ENCODE measurements around the gene ARFGEF2. TPM values are rescaled to one million over a fixed set of nuclear protein-coding genes. Genes with fewer than 3 reads are reported as not detected.
"Not testable (repeated sequence)": the region's sequence is repeated elsewhere in the genome, so short reads cannot be mapped to it uniquely, and the experiment has no call there.

ARFGEF2 gene
- polyA plus RNA-seq, 1 donor from 2014 or later, result 19.8 TPM

- not testable (repeated sequence) for H3K36me3 ChIP-seq (ENCODE audit: insufficient read depth, low read length); H4K20me1 ChIP-seq (ENCODE audit: insufficient read depth); H3K27me3 ChIP-seq (ENCODE audit: insufficient read depth, low read depth, low read length); H3K27ac ChIP-seq (ENCODE audit: low read length); H3K9me3 ChIP-seq (ENCODE audit: low read length); H3K79me2 ChIP-seq (replicated peaks; ENCODE audit: insufficient read depth, low read length); H3K4me3 ChIP-seq (ENCODE audit: low read length); H3F3A ChIP-seq (ENCODE audit: insufficient read depth, low read length, poor library complexity, severe bottlenecking); H2AFZ ChIP-seq (ENCODE audit: low read depth, low read length); H3K4me2 ChIP-seq (ENCODE audit: low read length); H3K9ac ChIP-seq (ENCODE audit: low read length); H3K9me2 ChIP-seq (ENCODE audit: insufficient read depth, low read length)
Observed at GRCh38 chr20:48888517-48888916, 33.0 kb upstream of the ARFGEF2 start.

DNA sequence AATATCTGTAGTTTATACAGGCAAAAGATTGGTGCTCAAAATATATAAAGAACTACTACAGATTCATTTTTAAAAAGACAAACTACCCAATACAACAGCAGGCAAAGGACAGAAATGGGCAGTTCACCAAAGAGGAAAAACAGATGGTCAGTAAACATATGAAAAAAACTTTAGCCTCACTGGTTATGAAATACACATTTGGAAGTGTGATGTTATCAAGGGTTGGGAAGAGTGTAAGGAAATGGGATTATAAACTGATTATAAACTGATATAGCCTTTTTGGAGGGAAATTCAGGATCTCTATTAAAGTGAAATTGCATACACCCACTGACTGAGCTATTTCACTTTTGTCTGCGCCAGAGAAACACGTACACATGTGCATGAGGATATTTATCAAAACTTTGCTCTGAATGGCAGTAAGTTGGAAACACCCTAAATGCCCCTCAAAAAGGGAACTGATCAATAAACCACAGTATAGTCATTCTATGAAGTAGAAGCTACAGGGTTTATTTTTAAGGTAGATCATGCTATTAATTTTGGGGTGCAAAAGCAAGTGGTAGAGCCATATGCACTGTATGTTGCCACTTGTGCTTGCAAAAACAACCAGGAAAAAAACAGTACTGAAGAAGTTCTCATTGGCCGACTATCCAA is 32.2 kb upstream of the ARFGEF2 start:
- Histone ChIP-seq H3K79me2 (replicated peaks; ENCODE audit: insufficient read depth, low read length) (no peaks in the 10 kb centered on the region), H3K9me2 (ENCODE audit: insufficient read depth, low read length) (no peaks in the 10 kb centered on the region), H3K9me3 (ENCODE audit: low read length) (no peaks in the 10 kb centered on the region), H2AFZ (ENCODE audit: low read depth, low read length) (no peak overlapping the region), H3K36me3 (ENCODE audit: insufficient read depth, low read length) (no peaks in the 10 kb centered on the region), H3F3A (ENCODE audit: insufficient read depth, low read length, poor library complexity, severe bottlenecking) (no peaks in the 10 kb centered on the region), H3K27ac (ENCODE audit: low read length) (no peak overlapping the region), H3K4me2 (ENCODE audit: low read length) (no peak overlapping the region), H4K20me1 (ENCODE audit: insufficient read depth) (no peaks in the 10 kb centered on the region), H3K9ac (ENCODE audit: low read length) (no peak overlapping the region), H3K27me3 (ENCODE audit: insufficient read depth, low read depth, low read length) (no peaks in the 10 kb centered on the region), H3K4me3 (ENCODE audit: low read length) (no peak overlapping the region)
- TF ChIP-seq, protein P1, sequence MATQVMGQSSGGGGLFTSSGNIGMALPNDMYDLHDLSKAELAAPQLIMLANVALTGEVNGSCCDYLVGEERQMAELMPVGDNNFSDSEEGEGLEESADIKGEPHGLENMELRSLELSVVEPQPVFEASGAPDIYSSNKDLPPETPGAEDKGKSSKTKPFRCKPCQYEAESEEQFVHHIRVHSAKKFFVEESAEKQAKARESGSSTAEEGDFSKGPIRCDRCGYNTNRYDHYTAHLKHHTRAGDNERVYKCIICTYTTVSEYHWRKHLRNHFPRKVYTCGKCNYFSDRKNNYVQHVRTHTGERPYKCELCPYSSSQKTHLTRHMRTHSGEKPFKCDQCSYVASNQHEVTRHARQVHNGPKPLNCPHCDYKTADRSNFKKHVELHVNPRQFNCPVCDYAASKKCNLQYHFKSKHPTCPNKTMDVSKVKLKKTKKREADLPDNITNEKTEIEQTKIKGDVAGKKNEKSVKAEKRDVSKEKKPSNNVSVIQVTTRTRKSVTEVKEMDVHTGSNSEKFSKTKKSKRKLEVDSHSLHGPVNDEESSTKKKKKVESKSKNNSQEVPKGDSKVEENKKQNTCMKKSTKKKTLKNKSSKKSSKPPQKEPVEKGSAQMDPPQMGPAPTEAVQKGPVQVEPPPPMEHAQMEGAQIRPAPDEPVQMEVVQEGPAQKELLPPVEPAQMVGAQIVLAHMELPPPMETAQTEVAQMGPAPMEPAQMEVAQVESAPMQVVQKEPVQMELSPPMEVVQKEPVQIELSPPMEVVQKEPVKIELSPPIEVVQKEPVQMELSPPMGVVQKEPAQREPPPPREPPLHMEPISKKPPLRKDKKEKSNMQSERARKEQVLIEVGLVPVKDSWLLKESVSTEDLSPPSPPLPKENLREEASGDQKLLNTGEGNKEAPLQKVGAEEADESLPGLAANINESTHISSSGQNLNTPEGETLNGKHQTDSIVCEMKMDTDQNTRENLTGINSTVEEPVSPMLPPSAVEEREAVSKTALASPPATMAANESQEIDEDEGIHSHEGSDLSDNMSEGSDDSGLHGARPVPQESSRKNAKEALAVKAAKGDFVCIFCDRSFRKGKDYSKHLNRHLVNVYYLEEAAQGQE (IDR thresholded peaks at IDR 0.05; ENCODE audit: borderline replicate concordance), result no peak
- TF ChIP-seq EP300 (conservative IDR thresholded peaks at IDR 0.05; ENCODE audit: poor library complexity, severe bottlenecking) (no peak), TAF1 (IDR thresholded peaks at IDR 0.05; ENCODE audit: low read depth) (no peak), RAD21 (conservative IDR thresholded peaks at IDR 0.05) (no peak), SMC3 (conservative IDR thresholded peaks at IDR 0.05; ENCODE audit: poor library complexity) (no peak), EZH2 (IDR thresholded peaks at IDR 0.05; ENCODE audit: borderline replicate concordance, insufficient read depth, low read length, poor library complexity, severe bottlenecking) (no peak), POLR2AphosphoS5 (IDR thresholded peaks at IDR 0.05) (no peak), MXI1 (conservative IDR thresholded peaks at IDR 0.05; ENCODE audit: poor library complexity, severe bottlenecking) (no peak), CTCF (IDR thresholded peaks at IDR 0.05; ENCODE audit: poor library complexity, severe bottlenecking) (no peak)
